ENCODE results near the gene SPAG9.

Gene SPAG9

GRCh38 chr17:51120739-51121619 is at the start of gene SPAG9:
TSS of gene SPAG9 (minus strand) at chr17:51120868. CDS start at chr17:51120656, 212 bp downstream.
- peak; percentile 97 for DNase-seq (ENCODE audit: low spot score)

GRCh38 chr17:51169340-51169739 is 48.7 kb upstream of the SPAG9 start:
- DNase-seq (ENCODE audit: low spot score), result no peak

DNA sequence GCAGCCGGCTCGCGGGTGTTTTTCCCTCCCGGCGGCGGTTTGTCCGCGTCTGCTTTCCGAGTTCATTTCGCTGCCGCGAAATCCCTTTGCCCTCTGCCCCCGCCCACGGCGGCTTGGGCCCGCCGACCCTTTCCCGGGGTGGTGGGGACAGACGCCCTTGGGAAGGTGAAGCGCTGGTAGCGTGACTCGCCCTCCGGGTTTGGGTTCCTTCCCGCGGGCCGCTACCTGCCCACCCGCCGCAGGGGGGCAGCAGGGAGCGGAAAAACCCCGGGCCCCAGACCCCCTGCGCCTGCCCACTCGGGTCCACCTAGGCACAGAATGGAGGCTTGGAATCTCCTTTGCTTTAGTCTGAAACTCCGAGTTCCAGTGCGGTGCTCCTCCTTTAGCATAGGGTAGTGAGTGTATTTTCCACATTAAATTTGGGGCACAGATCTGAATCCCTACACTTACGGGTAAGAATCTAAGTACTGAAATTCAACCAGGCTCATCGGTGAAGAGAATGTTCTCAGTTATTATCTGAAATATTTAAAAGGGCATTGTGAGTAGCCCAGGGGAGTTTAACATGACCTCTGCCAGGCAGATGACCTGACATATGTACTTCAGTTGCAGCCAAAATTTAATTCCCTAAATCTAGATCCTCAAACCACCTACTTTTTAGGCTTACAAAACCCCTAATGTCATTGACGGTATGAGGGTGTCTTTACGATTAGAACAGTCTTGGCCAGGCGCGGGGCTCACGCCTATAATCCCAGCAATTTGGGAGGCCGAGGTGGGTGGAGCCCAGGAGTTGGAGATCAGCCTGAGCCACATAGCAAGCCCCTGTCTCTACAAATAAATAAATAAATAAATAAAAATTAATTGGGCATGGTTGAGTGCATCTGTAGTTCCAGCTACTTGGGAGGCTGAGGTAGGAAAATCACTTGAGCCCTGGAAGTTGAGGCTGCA is 46.6 kb upstream of the SPAG9 start:
- DNase-seq (ENCODE audit: low spot score), result peak; percentile 80

- peak; percentile 96 for DNase-seq (ENCODE audit: low spot score)
These were observed 45.7 kb upstream of the SPAG9 start, which contains the start of gene NME2 for GRCh38 chr17:51166198-51166986. TSS of gene NME2 (plus strand) at chr17:51166411. CDS start at chr17:51166831, 420 bp downstream.

DNA sequence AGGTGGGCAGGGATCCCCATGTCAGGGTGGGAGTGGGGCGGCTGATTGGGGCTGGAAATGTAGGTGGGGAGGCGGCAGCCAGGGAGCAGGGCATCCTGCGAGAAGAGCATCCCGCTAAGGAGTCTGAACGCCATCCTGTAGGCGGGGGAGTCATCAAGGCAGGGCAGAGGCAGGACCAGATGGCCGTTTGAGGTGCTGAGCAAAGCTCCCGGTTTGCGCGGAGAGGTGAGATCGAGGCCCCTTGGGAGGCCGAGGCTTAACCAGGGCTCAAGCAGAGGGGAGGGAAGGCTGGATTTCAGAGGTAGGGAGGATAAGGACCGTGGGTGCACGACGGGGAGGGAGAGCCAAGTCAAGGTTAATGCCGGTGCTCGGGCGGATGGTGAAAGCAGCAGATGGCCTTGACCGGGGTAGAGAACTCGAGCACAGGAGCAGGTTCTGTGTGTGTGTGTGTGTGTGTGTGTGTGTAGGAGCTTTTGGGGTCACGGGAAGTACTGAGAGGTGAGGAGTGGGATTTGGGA is 45.1 kb upstream of the SPAG9 start:
- DNase-seq (ENCODE audit: low spot score), result peak; percentile 15

DNA sequence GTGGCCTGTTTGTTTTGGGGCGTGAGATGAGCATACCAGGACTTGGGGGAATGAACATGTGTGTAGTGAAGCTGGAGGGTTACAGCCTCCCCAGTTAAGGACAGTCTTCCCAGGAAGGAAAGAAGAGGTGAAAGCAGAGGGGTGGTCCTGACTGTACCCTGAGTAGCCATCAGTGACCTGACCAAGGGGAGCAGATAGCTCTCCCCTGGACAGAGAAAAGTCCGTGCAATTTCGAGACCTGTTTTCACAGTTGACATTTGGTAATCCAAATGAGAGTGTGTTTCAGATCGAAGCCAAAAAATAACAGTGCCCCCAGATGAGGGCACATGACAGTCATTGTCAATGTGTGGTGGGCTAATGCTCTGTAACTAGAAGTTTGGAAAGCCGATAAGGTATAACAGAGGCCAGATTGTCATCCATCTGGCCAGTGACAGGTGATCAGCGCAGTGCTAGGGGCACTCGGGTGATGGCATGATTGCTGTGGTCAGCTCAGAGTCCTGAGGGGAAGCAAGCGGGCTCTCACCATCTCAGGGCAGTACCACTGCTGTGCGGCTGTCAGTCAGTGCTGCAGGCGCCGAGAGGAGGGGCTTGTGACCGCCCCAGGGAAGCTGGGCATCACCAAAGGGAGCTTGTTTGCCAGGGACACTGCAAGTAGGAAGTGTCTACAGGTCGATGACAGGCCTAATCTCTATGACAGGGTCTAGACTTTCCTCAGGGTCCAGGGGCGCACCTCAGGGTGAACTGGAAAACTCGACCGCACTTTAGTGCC is 44.4 kb upstream of the SPAG9 start:
- DNase-seq (ENCODE audit: low spot score), result no peak

GRCh38 chr17:51161541-51161940 is 40.9 kb upstream of the SPAG9 start:
- no peak for DNase-seq (ENCODE audit: low spot score)

- no peak for DNase-seq (ENCODE audit: low spot score)
These were observed 38.9 kb upstream of the SPAG9 start for GRCh38 chr17:51159604-51160003.

DNA sequence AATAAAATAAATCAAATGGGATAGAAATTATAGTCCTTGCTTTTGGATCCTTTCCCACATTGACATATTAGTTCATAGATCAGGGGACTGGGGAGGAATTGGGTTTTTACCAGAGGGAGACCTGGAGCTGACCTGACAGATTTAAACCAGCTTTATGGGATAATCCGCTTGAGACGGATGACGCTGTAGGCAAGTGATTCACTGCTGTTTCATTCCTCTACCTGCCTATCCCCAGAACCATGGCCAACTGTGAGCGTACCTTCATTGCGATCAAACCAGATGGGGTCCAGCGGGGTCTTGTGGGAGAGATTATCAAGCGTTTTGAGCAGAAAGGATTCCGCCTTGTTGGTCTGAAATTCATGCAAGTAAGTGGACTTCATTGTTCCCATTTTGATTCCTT is 34.7 kb upstream of the SPAG9 start:
- DNase-seq (ENCODE audit: low spot score), result no peak

GRCh38 chr17:51154176-51154575 is 33.5 kb upstream of the SPAG9 start:
- DNase-seq (ENCODE audit: low spot score), result no peak

GRCh38 chr17:51153210-51154072 is 32.8 kb upstream of the SPAG9 start, which contains the start of gene NME1:
TSS of gene NME1 (plus strand) at chr17:51153559. CDS start at chr17:51155655, 2,096 bp downstream.
- DNase-seq (ENCODE audit: low spot score), result peak; percentile 97

- no peak for DNase-seq (ENCODE audit: low spot score)
These were observed 32.1 kb upstream of the SPAG9 start for GRCh38 chr17:51152766-51153209.

DNA sequence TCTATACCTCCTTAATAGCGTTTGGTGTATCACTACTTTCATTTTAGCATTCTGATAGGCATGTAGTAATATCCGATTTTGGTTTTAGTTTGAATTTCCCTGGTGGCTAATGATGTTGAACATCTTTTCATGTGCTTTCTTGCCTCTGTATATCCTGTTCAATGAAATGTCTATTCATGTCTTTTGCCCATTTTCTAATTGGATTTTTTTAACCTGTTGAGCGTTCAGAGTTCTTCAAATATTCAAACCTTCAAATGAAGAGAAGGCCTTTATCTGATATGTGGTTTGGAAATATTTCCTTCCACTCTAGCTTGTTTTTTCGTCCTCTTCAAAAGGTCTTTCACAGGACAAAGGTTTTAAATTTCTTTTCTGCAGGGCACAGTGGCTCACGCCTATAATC is 30.3 kb upstream of the SPAG9 start:
- DNase-seq (ENCODE audit: low spot score), result no peak

DNA sequence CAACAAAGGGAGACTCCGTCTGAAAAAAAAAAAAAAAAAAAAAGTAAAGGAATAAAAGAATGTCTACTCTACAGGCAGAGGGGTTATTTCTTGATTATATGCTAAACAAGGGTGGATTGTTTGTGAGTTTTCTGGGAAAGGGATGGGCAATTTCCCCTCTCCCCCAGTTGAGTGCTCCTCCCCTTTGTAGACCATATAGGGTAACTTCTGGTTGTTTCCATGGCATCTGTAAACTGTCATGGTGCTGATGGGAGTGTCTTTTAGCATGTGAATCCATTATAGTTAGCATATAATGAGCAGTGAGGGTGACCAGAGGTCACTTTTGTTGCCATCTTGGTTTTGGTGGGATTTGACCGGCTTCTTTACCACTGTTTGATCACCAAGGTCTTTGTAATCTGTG is 28.5 kb upstream of the SPAG9 start:
- DNase-seq (ENCODE audit: low spot score), result no peak

GRCh38 chr17:51147650-51148049 is 27.0 kb upstream of the SPAG9 start:
- DNase-seq (ENCODE audit: low spot score), result no peak

DNA sequence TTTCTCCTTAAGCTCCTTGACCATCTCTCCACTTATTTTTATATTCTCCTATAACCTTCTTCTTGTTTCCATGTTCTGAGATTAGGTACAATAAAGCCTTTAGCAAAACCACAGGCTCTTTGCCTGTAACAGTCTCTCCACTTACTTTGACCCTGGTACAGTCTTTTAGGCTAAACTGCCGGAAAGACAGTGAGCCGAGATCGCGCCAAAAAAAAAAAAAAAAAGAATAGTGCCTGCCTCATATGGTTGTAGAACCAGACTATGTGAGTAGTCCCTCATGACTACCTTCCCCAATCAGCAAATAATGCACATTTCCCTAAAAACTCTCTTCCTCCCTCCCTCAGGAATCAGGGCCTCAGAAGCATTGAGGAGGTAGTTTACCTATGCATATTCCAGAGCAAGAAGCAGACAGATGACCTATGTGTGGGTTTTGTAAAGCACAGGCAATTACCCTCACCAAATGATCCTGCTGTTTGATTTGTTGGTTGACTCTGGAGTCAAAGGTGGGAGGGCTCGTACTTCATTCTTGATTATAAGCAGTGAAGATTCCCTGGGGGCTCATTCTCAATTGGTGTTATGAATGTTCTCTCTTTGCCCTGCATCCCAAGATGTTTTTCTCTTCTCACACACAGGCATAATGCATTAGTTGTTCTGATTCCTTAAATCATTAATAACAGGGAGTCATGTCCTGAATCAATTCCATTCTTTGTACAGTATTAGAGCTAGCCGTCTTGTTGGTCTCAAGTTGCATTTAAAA is 23.8 kb upstream of the SPAG9 start:
- DNase-seq (ENCODE audit: low spot score), result no peak

DNA sequence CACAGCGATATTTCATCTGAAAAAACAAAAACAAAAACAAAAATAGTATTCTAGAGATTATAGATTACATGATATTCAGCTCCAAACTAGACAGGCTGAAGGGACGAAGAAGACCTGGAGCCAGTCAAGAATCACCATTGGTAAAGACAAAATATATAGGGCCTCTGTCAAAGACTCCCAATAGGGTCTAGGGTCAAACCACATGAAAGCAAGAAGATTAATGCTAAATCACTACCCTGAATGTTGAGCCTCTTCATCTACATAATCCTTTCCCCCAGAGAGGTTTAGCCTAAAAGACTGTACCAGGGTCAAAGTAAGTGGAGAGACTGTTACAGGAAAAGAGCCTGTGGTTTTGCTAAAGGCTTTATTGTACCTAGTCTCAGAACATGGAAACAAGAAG is 21.9 kb upstream of the SPAG9 start:
- no peak for DNase-seq (ENCODE audit: low spot score)

DNA sequence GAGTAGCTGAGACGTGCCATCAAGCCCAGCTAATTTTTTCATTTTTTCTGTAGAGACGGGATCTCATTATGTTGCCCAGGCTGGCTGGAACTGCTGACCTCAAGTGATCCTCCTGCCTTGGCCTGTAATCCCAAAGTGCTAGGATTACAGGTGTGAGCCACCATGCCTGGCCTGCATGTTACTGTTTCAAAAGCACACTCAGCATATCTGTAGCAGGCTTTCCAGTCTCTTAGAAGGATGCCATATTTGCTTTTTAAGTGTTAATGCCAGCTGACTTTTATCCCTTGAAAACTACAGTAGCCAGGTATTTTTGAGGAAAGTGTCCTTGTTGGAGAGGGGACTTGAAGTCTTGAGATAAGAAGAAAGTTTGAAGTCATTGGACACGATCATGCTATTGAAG is 15.3 kb upstream of the SPAG9 start:
- no peak for DNase-seq (ENCODE audit: low spot score)

DNA sequence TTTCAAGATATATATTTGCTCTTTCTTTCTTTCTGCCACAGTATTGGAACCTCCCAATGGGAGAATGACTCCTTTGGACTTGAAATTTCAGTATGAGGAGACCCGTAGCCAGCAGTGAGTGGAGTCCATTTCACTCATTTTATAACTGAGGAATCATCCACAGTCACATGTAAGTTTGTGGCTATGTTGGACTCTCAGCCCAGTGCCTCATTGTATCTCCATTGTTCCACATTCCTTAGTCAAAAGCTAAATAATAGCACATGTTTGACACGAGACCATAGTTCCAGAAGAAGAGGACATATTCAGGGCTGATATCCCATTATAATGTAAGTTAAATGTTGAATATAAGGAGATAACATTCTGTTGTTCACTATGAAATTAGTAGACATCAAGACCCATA is 12.7 kb upstream of the SPAG9 start:
- peak; percentile 20 for DNase-seq (ENCODE audit: low spot score)
